GM21367 (cell line): ENCODE measurements around the gene B3GAT3.
"Not testable (repeated sequence)": the region's sequence is repeated elsewhere in the genome, so short reads cannot be mapped to it uniquely, and the experiment has no call there.

Source experiments
- ATAC-seq: cut with Tn5 transposase; IDR thresholded peaks from one replicate; pipeline ENCODE4 v1.9.1; 2021; ENCODE audit not compliant: unreplicated experiment

B3GAT3 gene

DNA sequence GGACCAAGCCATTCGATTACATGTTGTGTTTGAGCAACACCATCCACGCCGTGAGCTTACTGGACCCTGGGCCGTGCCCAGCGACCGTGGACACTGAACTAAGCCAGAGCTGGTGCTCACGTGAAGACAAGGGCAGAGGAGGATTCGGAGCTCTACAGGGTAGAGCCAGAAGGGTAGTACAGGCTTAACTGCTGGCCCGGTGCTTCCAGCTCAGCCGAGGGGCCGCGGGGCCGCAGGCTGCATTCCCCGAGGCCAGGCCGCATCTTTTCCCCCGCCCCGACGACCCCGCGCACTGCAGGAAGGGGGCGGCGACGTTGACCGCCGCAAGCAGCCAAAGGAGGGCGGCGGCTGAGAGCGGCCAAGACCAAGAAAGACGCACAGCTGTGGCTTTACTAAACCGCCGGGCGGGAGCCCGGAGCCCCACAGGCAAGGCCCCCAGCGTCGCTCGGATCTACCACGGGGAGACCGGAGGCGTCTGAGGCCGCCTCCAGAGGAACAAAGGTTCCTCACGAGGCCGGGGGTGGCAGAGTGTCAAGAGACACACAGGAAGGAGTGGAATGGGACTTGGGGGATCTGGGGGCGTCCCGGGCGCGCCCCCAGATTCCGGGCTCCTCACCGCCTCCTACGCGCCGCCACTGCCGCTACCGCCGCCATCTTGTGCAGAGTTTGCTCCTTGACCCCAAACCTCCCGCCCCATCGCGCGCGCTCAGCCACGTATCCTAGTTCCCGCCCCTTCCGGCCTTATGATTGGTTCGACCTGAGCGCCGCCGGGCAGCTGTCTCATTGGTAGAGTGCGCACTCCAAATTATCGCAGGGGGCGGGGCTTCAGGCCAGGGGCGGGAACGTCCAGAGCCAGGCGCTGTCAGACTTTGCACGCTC is 24.4 kb upstream of the B3GAT3 start, which contains the start of gene GANAB:
GANAB (minus strand) TSS at position 668 of the 879 bp plus-strand sequence; CDS start at position 654, 14 bp downstream.
- peak; percentile 78 for ATAC-seq

DNA sequence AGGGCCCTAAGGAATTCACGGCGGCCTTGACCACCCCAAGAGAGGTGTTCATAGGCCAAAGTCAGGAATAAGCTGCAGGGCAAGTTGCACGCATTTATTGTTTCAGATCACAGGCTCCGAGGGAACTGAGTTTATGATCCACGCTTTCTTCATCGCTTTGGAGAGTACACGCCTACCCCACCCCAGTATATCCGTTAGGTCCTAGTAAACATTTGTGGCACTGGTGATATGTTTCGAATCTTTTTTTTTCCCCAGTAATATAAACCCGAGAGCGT is 23.8 kb upstream of the B3GAT3 start:
- no peak for ATAC-seq

DNA sequence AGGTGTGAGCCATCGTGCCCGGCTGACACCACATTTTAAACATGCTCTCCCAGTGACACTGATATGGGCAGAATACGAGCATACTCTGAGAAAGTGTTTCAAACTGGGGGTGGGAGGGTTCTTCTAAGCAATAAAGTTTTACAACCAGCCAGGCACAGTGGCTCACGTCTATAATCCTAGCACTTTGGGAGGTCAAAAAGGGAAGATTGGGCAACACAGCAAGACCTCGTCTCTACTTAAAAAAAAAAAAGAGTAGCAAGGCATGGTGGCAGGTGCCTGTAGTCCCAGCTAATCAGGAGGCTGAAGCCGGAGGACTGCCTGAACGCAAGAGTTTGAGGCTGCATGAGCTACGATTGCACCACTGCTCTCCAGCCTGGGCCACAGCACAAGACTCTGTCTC is 22.4 kb upstream of the B3GAT3 start:
- ATAC-seq, result no peak

DNA sequence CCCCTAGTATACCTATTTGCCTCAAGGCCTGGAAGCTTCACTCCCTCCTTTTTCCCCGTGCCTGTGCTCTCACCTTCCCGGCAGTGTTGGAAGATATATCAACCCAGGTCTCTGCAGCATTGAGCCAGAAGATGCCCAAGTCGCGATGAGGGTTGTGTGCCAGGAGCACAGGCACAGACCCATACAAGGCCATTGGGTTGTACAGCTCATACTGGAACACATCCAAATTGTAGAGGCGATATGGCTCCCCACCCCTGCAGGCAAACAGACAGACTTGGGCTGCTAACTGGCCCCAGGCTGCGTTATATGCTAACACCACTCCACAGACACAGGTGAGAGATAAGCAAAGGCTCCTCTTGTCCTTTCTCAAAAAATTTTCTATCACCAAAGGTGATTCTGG is 10.7 kb upstream of the B3GAT3 start:
- no peak for ATAC-seq

DNA sequence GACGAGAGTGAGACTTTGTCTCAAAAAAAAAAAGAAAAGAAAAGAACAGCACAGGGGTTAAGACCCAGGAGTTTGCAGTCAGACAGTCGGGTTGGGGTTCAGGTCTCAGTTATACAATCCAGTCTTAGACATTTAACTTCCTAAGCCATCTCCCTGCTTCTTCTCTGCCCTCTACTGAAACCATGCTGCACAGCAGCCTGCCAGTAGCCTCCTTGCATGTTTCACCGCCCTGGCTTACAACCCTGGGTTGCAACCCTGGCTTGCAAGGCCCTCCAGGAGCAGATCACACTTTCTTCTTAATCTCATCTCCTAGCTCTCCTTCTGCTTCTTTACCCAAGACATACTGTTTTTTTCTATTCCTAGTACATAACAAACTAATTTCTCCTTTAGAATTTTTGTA is 5.9 kb upstream of the B3GAT3 start:
- no peak for ATAC-seq

DNA sequence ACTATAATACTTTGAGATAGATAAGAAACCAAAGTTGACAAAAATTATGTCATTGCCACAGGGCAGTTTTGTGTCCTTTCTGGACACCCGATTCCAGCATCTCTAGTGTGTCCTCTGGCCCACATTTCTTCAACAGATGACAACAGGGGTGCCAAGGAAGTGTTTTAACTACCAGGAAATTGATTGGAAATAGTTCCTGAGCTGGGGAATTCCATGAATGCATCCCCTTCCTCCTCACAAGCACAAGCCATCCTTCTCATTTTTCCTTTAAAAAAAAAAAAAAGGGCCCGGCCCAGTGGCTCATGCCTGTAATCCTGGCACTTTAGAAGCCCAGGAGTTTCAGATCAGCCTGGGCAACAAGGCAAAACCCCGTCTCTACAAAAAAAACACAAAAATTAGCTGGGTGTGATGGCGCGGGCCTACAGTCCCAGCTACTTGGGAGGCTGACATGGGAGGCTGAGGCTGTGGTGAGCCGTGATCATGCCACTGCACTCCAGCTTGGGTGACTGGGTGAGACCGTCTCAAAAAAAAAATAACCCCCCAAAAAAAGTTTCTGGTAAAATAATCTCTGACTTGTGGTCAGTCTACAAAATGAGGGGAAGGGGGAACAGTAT is 797 bp upstream of the B3GAT3 start:
- no peak for ATAC-seq

DNA sequence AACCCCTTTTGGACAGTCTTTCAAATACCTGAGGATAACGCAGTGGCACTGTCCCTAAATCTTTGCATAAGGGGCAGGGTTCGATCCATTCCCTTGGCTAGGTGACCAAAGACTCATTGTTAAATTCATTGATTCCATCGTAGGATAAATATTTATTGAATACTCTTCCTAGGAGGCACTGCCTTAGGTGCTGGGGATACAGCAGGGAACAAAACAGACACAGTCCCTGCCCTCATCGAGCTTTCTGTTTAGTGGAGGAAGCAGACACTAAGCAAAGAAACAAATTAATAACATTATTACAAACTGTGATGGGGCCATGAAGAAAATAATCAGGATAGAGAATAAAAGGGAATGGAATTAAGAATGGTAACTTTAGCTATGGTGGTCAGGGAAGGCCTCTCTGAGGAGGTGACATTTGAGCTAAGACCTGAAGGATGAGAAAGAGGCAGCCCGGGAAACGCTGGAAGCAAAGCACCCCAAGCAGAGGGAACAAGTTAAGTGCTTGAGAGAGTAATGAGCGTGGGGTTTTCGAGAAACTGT is 689 bp downstream of the B3GAT3 start:
- ATAC-seq, result no peak

DNA sequence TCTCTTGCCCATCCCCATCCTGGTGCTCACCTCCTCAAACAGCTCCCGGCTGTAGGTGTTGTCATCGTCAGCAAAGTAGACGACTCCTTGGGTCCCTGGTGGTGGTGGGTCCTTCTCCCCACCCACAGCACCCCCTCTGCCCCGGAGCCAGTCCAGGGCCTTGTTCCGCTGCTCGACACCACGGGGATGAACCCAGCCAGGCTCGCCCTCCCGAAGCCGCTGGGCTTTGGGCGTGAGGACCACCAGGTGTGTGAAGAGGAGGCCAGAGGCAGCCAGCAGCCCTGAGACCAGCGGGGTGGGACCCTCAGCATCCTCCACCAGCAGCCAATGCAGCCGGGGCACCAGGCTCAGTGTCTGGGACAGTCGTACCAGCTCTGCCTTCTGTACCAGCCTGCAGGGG is 4.8 kb downstream of the B3GAT3 start:
- ATAC-seq, result not testable (repeated sequence)

DNA sequence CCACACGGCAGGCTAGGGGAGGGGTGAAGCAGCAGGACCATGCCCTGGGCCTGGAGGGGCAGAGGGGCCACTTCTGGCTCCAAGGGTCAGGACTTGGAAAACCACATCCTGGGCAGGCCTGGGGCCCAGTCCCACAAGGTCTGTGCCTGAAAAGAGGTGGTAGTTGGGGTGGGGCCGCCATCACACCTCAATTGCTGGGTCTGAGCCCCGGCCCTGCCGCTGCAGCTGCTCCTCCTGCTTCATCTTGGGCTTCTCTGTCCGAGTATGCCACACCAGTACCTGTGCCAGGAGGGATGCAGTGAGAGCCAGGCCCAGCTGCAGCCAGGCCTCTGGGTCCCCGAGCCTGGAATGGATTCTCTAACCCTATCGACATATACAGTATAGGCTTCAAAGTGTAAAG is 6.3 kb downstream of the B3GAT3 start:
- ATAC-seq, result no peak

DNA sequence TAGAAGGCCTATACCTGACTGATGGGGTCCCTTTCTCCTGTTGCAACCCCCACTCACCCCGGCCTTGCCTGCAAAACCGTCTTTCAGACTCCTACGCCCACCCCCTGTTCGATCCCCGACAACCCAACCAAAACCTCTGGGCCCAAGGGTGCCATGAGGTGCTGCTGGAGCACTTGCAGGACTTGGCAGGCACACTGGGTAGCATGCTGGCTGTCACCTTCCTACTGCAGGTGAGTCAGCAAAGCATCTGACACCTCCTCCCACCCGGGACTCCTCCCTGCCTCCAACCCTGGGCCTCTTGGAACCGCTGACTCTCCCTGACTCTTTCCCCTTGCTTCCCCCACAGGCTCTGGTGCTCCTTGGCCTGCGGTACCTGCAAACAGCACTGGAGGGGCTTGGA is 7.5 kb downstream of the B3GAT3 start:
- no peak for ATAC-seq

DNA sequence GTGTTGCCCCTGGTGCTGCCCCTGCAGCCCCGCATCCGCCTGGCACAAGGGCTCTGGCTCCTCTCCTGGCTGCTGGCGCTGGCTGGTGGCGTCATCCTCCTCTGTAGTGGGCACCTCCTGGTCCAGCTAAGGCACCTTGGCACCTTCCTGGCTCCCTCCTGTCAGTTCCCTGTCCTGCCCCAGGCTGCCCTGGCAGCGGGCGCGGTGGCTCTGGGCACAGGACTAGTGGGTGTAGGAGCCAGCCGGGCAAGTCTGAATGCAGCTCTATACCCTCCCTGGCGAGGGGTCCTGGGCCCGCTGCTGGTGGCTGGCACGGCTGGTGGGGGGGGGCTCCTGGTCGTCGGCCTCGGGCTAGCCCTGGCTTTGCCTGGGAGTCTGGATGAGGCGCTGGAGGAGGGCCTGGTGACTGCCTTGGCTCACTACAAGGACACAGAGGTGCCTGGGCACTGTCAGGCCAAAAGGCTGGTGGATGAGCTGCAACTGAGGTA is 8.5 kb downstream of the B3GAT3 start:
- ATAC-seq, result no peak

DNA sequence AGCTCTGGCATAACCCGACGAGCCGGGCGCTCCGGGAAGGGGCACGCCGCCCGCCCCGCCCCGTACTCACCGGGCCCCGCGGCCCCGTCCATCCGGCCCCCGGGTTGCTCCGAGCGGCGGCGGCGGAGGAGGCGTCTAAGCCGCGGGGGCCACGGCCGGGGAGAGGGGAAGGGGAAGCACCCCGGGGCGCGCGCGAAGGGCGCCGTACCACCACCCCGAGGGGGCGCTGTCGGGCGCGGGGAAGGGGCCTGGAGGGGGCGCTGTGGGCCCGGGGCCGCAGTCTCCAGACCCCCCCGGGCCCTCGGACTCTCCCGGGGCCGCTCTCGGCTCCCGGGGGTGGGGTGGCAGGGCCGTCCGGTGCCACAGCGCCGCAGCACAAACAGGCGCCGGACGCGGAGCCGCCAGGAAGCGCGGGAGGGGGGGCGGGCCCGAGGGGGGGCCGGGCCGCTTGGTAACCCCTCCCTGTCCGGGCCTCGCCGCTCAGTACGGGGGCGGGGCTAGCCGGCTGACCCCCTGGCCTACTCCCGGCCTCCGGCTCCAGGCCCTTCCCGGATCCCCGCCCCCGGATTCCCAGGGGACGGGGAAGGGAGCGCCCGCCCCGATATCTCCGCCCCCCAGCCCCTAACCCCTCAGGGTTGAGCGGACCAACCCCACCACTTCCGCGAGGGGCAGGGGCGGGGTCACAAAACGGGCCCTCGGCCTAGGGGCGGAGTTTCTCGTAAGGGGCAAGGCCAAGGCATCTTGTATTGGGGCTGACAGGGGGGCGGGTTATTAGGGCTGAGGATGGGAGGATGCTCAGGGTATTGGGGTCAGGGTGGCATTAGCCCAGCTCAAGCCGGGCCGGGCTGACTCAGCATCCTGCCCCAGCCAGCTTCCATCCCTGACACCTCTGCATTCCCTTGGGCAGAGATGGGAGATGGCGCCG is 9.2 kb downstream of the B3GAT3 start, which contains the start of the genes EML3 and ROM1:
EML3 (minus strand) TSS at position 410 of the 925 bp plus-strand sequence; CDS start at position 92, 318 bp downstream.
ROM1 (plus strand) TSS at position 892 of the 925 bp plus-strand sequence; CDS start at position 917, 25 bp downstream.
- ATAC-seq, result peak; percentile 45

DNA sequence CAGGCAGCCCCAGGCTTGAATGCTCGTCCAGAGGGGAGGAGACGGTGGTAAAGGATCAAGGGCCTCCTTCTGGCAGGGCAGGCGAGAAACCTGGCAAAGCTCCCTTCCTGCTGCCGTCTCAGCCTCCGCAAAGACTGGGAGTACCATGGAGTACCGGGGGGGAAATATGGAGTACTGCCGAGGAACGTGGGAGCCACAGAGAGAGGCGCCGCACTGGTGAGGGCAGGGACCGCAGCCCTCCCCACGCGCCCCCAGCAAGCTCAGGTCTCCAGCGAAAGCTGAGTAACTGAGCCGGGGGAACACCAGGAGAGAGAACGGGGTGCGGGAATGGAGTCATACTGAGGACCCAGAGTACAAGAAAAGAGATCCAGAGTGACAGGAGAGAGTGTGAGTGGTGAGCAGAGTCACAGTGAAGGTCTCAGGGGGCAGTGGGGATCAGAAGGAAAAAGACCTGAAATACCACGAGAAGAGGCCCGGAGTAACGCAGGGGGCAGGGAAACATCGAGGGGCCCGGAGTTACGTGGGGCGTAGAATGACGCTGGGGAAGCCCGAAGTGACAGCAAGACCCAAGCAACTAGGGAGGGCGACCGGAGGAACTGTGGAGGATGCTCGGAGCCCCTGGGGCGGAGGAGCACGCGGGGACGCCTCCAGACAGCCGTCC is 10.0 kb downstream of the B3GAT3 start:
- ATAC-seq, result peak; percentile 13

DNA sequence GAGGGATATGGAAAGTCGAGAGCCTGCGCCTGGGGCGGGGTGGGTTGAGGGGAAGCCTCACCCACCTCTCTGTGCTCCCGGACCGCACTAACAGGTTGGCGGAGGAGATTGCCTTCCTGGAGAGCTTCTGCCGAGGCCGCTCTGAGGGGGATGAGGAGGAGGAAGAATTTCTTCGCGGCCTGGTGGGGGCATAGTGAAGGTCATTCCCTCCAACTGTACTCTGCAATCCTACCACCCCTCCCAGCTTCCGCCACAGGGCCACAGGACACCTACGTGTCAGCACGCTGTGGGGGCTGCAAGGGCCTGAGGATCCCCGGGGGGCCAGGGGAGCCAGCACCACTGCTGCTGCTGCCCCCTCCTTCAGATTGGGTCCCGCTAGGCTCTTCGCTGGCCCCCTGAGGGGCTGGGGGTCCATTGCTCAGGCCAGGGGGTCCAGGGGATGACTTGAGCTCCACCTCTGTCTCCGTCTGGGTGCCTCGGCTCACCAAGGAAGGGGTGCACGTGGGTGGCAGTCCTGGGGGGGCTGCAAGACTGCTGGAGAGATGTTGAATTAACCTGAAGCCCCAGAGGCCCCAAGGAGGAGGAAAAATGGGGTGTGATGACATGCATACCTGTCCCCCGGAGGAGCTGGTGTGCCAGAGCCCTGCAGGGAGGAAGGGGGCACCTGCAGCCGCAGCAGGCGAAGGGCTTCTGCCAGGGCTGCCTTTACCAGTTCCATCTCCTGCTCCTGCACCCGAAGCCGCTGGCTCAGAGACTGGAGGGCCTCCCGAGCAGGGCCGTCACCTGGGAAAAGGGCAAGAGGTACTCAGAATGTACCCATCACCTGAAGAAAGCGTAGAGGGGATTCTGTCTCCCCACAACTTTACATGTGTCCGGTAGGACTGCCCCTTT is 10.7 kb downstream of the B3GAT3 start:
- ATAC-seq, result no peak

DNA sequence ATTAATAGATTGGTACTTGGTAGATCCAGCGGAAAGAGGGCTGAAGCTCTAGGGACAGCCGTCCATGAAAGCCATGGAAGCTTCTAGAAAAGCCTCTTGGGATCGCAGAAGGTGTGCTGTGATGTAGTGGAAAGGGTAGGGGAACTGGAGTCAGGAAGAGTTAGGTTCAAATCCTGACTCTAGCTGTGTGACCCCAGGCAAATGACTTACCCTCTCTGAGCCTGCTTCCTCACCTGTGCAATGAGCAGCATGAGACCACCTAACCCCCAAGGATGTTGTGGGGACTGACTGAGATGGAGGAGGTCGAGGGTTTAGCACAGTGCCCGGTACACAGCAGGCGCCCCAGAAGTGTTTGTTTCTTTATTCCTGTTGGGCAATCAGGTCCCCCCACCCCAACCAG is 11.4 kb downstream of the B3GAT3 start:
- no peak for ATAC-seq

DNA sequence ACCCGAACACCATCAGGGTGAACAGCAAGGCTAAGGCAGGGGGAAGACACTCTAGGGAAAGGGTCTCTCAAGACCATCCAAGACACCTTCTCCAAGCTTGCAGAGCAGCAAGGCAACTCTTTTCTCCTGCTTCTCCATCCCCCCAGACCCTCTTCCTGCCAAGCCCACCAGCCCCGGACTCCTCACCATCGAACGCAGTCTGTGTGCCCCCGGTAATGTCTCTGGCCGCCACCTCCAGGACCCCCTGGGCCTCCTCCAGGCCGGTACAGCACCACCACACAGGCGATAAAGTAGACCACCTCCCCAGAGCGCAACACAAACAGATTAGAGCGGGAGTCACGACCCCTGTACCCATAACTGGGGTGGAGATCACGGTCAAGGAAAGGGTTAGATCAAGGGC is 13.0 kb downstream of the B3GAT3 start:
- ATAC-seq, result no peak

DNA sequence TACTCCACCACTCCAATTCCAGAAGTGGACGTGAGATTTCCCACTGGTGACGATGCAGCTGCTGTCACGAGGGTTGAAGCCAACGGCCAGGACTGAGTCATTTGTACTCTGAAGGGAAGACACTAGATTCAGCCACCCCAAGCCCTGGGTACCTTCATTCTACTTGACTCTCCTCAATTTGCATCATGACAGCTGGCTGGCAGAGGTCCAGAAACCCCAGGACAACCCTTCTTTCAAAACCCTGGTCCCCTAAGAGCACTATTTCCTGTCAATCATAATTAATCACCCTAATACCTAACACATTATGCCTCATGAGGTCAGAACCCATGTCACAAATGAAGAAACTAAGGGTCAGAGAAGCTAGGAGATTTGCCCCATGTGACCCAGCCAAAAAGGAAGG is 14.1 kb downstream of the B3GAT3 start:
- no peak for ATAC-seq

DNA sequence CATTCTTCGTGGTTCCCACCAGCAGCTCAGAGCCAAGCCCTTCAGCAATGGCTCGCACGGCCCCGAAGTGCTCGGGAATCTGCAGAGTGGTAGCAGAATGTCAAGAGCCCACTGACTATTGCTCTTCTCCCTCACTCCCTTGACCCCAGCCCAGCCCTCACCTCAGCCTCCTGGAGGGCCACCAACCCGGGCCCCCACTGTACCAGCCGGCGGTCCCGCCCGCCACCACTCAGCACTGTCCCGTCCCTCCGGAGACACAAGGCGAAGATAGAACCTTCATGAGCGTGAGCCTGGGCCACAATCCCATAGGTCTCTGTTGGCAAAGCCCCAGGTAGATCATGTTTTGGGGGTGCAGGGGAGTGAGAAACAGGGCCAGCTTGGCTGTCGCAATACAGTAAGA is 15.9 kb downstream of the B3GAT3 start:
- no peak for ATAC-seq

DNA sequence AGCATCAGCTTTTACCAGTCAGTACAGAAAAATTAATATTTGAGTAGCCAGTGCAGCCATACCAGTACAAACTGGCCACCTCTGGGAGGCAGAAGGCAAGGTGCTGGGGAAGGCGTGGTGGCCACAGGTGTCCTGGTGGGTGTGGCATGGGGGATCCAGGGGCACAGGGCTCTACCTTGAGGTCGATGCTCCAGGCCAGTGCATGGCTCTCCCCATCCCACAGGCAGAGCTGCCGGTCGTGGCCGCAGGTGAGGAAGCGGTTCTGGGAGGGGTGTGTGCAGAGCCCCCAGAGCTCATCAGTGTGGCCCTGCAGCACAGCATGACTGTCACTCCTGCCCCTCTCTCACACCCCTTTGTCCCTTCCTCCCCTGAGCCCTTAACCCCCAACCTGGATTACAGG is 16.3 kb downstream of the B3GAT3 start:
- ATAC-seq, result no peak
